H1 (cell line): ENCODE data around the gene APOBEC3F.
"Not testable (repeated sequence)": the region's sequence is repeated elsewhere in the genome, so short reads cannot be mapped to it uniquely, and the experiment has no call there.

ENCODE experiments used
- JUND ChIP-seq: IDR thresholded peaks from 2 replicates; pipeline ENCODE4 v1.6.1; 2011; ENCODE audit warnings: mild to moderate bottlenecking, improper control_type of control experiment, low read length
- KDM1A ChIP-seq: fragments of 200-600, 300-600 bp; sonication (generic); IDR thresholded peaks from 2 replicates; pipeline ENCODE4 v1.7.1; 2016; ENCODE audit warnings: mild to moderate bottlenecking, low read length, borderline replicate concordance
- TF ChIP-seq, protein P1 (sequence below), 3 experiments: IDR thresholded peaks; 1 replicate in 2 of 3; 2 replicates in 1 of 3; pipeline versions ENCODE4 v1.5.1 to v1.6.1; 2011; ENCODE audit warnings: low read length in 3 of 3, mild to moderate bottlenecking in 3 of 3, inconsistent platforms in 2 of 3, low read depth in 1 of 3, moderate library complexity in 1 of 3; ENCODE audit not compliant: insufficient read depth in 1 of 3; ENCODE audit errors: control extremely low read depth in 1 of 3

DNA sequence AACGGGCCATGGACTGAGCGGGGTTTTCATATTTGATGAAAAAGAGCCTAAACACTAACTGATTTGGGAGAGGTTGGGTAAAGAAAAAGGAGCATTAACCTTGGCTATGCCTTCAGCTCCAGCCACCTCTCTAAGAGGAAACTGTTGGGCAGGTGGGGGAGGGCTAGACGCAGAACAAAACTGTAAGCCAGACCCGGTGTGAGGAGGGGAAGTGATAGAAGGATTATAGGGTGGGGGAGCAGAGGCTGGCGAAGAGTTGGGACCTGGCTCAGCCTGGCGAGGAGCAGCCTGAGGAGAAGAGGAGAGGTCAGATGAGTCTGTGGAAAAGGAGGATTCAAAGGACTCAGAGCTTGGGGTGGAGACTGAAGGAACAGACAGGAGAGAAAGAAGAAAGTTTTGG is 20.6 kb downstream of the APOBEC3F start:
- TF ChIP-seq JUND, KDM1A: not testable (repeated sequence)
- TF ChIP-seq, protein P1, sequence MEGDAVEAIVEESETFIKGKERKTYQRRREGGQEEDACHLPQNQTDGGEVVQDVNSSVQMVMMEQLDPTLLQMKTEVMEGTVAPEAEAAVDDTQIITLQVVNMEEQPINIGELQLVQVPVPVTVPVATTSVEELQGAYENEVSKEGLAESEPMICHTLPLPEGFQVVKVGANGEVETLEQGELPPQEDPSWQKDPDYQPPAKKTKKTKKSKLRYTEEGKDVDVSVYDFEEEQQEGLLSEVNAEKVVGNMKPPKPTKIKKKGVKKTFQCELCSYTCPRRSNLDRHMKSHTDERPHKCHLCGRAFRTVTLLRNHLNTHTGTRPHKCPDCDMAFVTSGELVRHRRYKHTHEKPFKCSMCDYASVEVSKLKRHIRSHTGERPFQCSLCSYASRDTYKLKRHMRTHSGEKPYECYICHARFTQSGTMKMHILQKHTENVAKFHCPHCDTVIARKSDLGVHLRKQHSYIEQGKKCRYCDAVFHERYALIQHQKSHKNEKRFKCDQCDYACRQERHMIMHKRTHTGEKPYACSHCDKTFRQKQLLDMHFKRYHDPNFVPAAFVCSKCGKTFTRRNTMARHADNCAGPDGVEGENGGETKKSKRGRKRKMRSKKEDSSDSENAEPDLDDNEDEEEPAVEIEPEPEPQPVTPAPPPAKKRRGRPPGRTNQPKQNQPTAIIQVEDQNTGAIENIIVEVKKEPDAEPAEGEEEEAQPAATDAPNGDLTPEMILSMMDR (IDR thresholded peaks at IDR 0.05; ENCODE audit: control extremely low read depth in 1 of 3, insufficient read depth in 1 of 3, low read depth in 1 of 3, low read length in 3 of 3) = not testable (repeated sequence)
